Smooth muscle cell (in vitro differentiated cells): ENCODE measurements around the gene ARHGAP19. TPM values are rescaled to one million over a fixed set of nuclear protein-coding genes. Genes with fewer than 3 reads are reported as not detected.

ENCODE experiments used
- DNase-seq: peaks from one replicate; lab custom pipeline; 2025; ENCODE audit not compliant: unreplicated experiment; lab: John Stamatoyannopoulos, UW
- H2AFZ ChIP-seq: fragments of 200-600 bp; sonication (generic); 2 replicates; pipeline ENCODE4 v1.6.0; 2016; ENCODE audit warnings: antibody characterized with exemption, low read depth, mild to moderate bottlenecking
- H3F3A ChIP-seq: fragments of 200-600 bp; sonication (generic); 2 replicates; pipeline ENCODE4 v1.6.0; 2017; ENCODE audit warnings: antibody characterized with exemption, low read depth
- H3K27ac ChIP-seq: fragments of 200-600 bp; sonication (generic); 2 replicates; pipeline ENCODE4 v1.5.1; 2016; ENCODE audit warnings: low read depth, mild to moderate bottlenecking
- H3K27me3 ChIP-seq: fragments of 200-600 bp; sonication (generic); 2 replicates; pipeline ENCODE4 v1.6.1; 2016; ENCODE audit warnings: low read depth, mild to moderate bottlenecking
- H3K36me3 ChIP-seq: fragments of 200-600 bp; sonication (generic); 2 replicates; pipeline ENCODE4 v1.5.1; 2016; ENCODE audit warnings: low read depth
- H3K4me1 ChIP-seq: fragments of 200-600 bp; sonication (generic); 2 replicates; pipeline ENCODE4 v1.5.1; 2016; ENCODE audit warnings: low read depth
- H3K4me2 ChIP-seq: fragments of 200-600 bp; sonication (generic); 2 replicates; pipeline ENCODE4 v1.6.0; 2016; ENCODE audit warnings: mild to moderate bottlenecking
- H3K4me3 ChIP-seq: fragments of 200-600 bp; sonication (generic); 2 replicates; pipeline ENCODE4 v1.5.1; 2016; ENCODE audit warnings: mild to moderate bottlenecking
- H3K79me2 ChIP-seq: fragments of 200-600 bp; sonication (generic); 2 replicates; pipeline ENCODE4 v1.6.0; 2016; ENCODE audit warnings: low read depth, mild to moderate bottlenecking
- H3K9ac ChIP-seq: fragments of 200-600 bp; sonication (generic); 2 replicates; pipeline ENCODE4 v1.6.0; 2016; ENCODE audit warnings: low read depth
- H3K9me3 ChIP-seq: fragments of 200-600 bp; sonication (generic); replicated peaks from 2 replicates; pipeline ENCODE4 v1.5.1; 2016; ENCODE audit warnings: low read depth
- H4K20me1 ChIP-seq: fragments of 200-600 bp; sonication (generic); 2 replicates; pipeline ENCODE4 v1.6.0; 2016; ENCODE audit warnings: low read depth
- CTCF ChIP-seq: fragments of 200-600 bp; sonication (generic); IDR thresholded peaks from 2 replicates; pipeline ENCODE4 v1.5.1; 2017; ENCODE audit warnings: borderline replicate concordance, mild to moderate bottlenecking, antibody characterized with exemption; ENCODE audit not compliant: insufficient read depth, poor library complexity, severe bottlenecking
- WGBS: methylation state at CpG from one replicate; pipeline ENCODE4 v1.1.7; 2016; ENCODE audit warnings: low lambda C conversion rate; 5-methylcytosine and 5-hydroxymethylcytosine counted together
- polyA plus RNA-seq: library from polyadenylated mRNA; unstranded; fragments of >200 nt; fragmentation: Nextera tagmentation; extraction: Ambion mirVana; gene quantifications from 2 replicates; pipeline ENCODE4 v1.2.1, GENCODE V29; 2016
- total RNA-seq: library from RNA; depleted of rRNA; stranded (reverse); fragments of >200 nt; gene quantifications from 2 replicates; pipeline ENCODE4 v1.2.3, GENCODE V29; 2014

ARHGAP19 gene
- total RNA-seq: 15.0 and 20.5 TPM in 2 replicates
- 3.5 and 4.4 TPM in 2 replicates for polyA plus RNA-seq

GRCh38 chr10:97292097-97292861 lies at the start of gene ARHGAP19:
TSS of gene ARHGAP19 (minus strand) at chr10:97292637. CDS start at chr10:97292627, 10 bp downstream.
- Histone ChIP-seq H3K4me2 (peak within 1 kb of the TSS; percentile 86), H3K79me2 (peaks cover 18% of the 10 kb centered on the region), H3K27ac (peak within 1 kb of the TSS; percentile 94), H3K27me3 (no peaks in the 10 kb centered on the region), H3K9ac (peak within 1 kb of the TSS; percentile 93), H4K20me1 (no peaks in the 10 kb centered on the region), H3K36me3 (no peaks in the 10 kb centered on the region), H3F3A (peaks cover 6% of the 10 kb centered on the region), H3K9me3 (no peaks in the 10 kb centered on the region), H3K4me3 (peak within 1 kb of the TSS; percentile 67), H2AFZ (peak within 1 kb of the TSS; percentile 81), H3K4me1 (peaks cover 6% of the 10 kb centered on the region)
- no peak for TF ChIP-seq CTCF
- DNase-seq: peak; percentile 73
- WGBS: under 1% methylated on average over 54 of the region's 55 CpGs

GRCh38 chr10:97341416-97341815 lies 49.0 kb upstream of the ARHGAP19 start:
- 88% methylated on average over 2 of the region's 2 CpGs for WGBS
- peaks cover 5% of the 10 kb centered on the region for H3K4me1 ChIP-seq
- H4K20me1 ChIP-seq: no peaks in the 10 kb centered on the region
- no peaks in the 10 kb centered on the region for H3K9me3 ChIP-seq
- H3K9ac ChIP-seq: no peak overlapping the region
- H3K36me3 ChIP-seq: no peaks in the 10 kb centered on the region
- no peak overlapping the region for H2AFZ ChIP-seq
- H3K27ac ChIP-seq: no peak overlapping the region
- peaks cover 9% of the 10 kb centered on the region for H3F3A ChIP-seq
- no peaks in the 10 kb centered on the region for H3K27me3 ChIP-seq
- H3K79me2 ChIP-seq: no peaks in the 10 kb centered on the region
- no peak for DNase-seq
- TF ChIP-seq CTCF: no peak
- H3K4me2 ChIP-seq: no peak overlapping the region
- H3K4me3 ChIP-seq: no peak overlapping the region

GRCh38 chr10:97338041-97338440 lies 45.6 kb upstream of the ARHGAP19 start:
- H3K9me3 ChIP-seq: no peaks in the 10 kb centered on the region
- H3K27ac ChIP-seq: no peak overlapping the region
- peaks cover 9% of the 10 kb centered on the region for H3F3A ChIP-seq
- H3K4me1 ChIP-seq: peaks cover 11% of the 10 kb centered on the region
- 36% methylated on average over 5 of the region's 5 CpGs for WGBS
- H3K27me3 ChIP-seq: peaks cover 6% of the 10 kb centered on the region
- TF ChIP-seq CTCF: no peak
- H3K4me2 ChIP-seq: no peak overlapping the region
- H4K20me1 ChIP-seq: no peaks in the 10 kb centered on the region
- peak overlapping the region; percentile 12 for H2AFZ ChIP-seq
- H3K36me3 ChIP-seq: no peaks in the 10 kb centered on the region
- H3K4me3 ChIP-seq: no peak overlapping the region
- no peaks in the 10 kb centered on the region for H3K79me2 ChIP-seq
- no peak overlapping the region for H3K9ac ChIP-seq
- DNase-seq: no peak
